Measurements from ENCODE around the gene TACR3.

GRCh38 chr4:103720661-103721060 lies 876 bp upstream of the TACR3 start:
- TF ChIP-seq CTCF (IDR thresholded peaks at IDR 0.05 in 4 of 5, conservative IDR thresholded peaks at IDR 0.05 in 1 of 5), result no peak
- no peak for TF ChIP-seq POLR2A (IDR thresholded peaks at IDR 0.05)

Data from gastrocnemius medialis (tissue), 4 donors.